Transverse colon (tissue), 4 donors: ENCODE results near the gene CPA5. TPM values are rescaled to one million over a fixed set of nuclear protein-coding genes. Genes with fewer than 3 reads are reported as not detected.

Experiments
- DNase-seq: peaks from one replicate; pipeline ENCODE4 v3.0.0-alpha.2; 2019
- H3K27ac ChIP-seq, 4 donors: fragments of 200-600 bp; sonication (generic); 2 replicates each; pipeline ENCODE4 v1.5.1; 2016 to 2018; ENCODE audit warnings: inconsistent platforms in 4 of 4
- H3K27me3 ChIP-seq: fragments of 200-600 bp; sonication (generic); 2 replicates; pipeline ENCODE4 v1.5.1; 2017; ENCODE audit warnings: inconsistent platforms
- H3K36me3 ChIP-seq, 4 donors: fragments of 200-600 bp; sonication (generic); 2 replicates each; pipeline ENCODE4 v1.5.1; 2017 to 2019; ENCODE audit warnings: inconsistent platforms in 4 of 4
- H3K4me1 ChIP-seq, 4 donors: fragments of 200-600 bp; sonication (generic); 2 replicates each; pipeline ENCODE4 v1.5.1; 2017 to 2020; ENCODE audit warnings: inconsistent platforms in 4 of 4
- H3K4me3 ChIP-seq, 4 donors: fragments of 200-600 bp; sonication (generic); 1 replicate in 1 of 4; 2 replicates in 3 of 4; pipeline versions ENCODE4 v1.5.1 to v1.6.1; 2017 to 2019; ENCODE audit warnings: inconsistent platforms in 4 of 4
- H3K9me3 ChIP-seq, 2 donors: fragments of 200-600 bp; sonication (generic); 2 replicates each; pipeline ENCODE4 v1.5.1; 2017 to 2019; ENCODE audit warnings: inconsistent platforms in 2 of 2
- EP300 ChIP-seq: sonication (generic); formaldehyde crosslinking; IDR thresholded peaks from one replicate; pipeline ENCODE4 v1.6.1; 2017; ENCODE audit warnings: antibody characterized with exemption, low read depth
- POLR2A ChIP-seq: fragments of 450-650 bp; IDR thresholded peaks from one replicate; pipeline ENCODE4 v1.6.1; 2016; ENCODE audit warnings: antibody characterized with exemption, mild to moderate bottlenecking, moderate library complexity
- POLR2AphosphoS5 ChIP-seq, 3 donors: sonication (generic); formaldehyde crosslinking; IDR thresholded peaks; one replicate each; pipeline ENCODE4 v1.6.1; 2016; ENCODE audit warnings: antibody characterized with exemption in 3 of 3
- WGBS, 2 donors: methylation state at CpG; one replicate each; pipeline ENCODE4 v1.1.5; 2018; ENCODE audit warnings: low coverage in 1 of 2; 5-methylcytosine and 5-hydroxymethylcytosine counted together
- in situ Hi-C, 4 donors: fragments of 200-750 bp; cut with MboI; loops; one replicate each; pipeline versions ENCODE4 v1.15.0 to v1.15.1; 2017; ENCODE audit warnings: low sequenced_read_pairs in 3 of 4, low pct_ligation_motif_present in 1 of 4, low pct_unique_long_range_greater_than_20kb in 1 of 4
- intact Hi-C: fragments of 100-400 bp; cut with DNase I; formaldehyde crosslinking; loops from one replicate; pipeline ENCODE4 v1.15.1; 2023; ENCODE audit warnings: low total_unique reads
- total RNA-seq, 4 donors: library from RNA; depleted of rRNA; stranded (reverse); fragments of >200 nt; gene quantifications; one replicate each; pipeline ENCODE4 v1.1.0, GENCODE V29; 2016
- TF ChIP-seq, protein P1 (sequence below), 5 experiments: fragments of 200-600 bp in 3 of 5; fragments of 450-650 bp in 2 of 5; sonication (generic) in 3 of 5; IDR thresholded peaks; 1 replicate in 2 of 5; 2 replicates in 3 of 5; pipeline ENCODE4 v1.5.1; 2016 to 2017; ENCODE audit warnings: antibody characterized with exemption in 5 of 5, inconsistent platforms in 3 of 5, mild to moderate bottlenecking in 2 of 5, moderate library complexity in 1 of 5

Gene CPA5
- total RNA-seq, 4 donors from 2014 or later, result not detected

DNA sequence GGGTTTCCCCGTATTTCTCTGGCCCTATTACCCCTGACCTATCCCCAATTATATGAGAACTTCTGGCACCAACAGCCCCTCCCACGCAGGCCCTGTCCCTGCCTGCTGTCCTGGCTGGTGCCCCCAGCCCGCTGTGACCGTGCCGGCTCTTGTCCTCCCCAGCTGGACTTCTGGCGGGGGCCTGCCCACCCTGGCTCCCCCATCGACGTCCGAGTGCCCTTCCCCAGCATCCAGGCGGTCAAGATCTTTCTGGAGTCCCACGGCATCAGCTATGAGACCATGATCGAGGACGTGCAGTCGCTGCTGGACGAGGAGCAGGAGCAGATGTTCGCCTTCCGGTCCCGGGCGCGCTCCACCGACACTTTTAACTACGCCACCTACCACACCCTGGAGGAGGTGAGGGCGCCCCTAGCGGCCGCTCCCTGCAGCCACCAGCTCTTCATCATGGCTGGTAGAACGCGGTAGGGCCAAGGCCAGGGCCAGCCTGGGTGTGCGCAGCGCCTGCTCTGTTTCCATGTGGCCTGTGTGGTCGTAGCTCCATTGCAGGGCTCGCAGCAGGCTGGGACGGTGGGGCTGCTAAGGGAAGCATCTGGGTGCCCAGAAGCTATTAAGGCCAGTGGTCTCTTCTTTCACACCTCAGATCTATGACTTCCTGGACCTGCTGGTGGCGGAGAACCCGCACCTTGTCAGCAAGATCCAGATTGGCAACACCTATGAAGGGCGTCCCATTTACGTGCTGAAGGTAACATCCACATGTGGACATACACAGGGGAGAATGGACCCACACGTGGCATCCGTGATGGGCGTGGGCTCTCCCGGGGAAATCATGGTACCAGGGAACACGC lies 37.1 kb downstream of the CPA5 start:
- TF ChIP-seq POLR2AphosphoS5 (IDR thresholded peaks at IDR 0.05) (no peak), EP300 (no peak), POLR2A (no peak)
- TF ChIP-seq, protein P1, sequence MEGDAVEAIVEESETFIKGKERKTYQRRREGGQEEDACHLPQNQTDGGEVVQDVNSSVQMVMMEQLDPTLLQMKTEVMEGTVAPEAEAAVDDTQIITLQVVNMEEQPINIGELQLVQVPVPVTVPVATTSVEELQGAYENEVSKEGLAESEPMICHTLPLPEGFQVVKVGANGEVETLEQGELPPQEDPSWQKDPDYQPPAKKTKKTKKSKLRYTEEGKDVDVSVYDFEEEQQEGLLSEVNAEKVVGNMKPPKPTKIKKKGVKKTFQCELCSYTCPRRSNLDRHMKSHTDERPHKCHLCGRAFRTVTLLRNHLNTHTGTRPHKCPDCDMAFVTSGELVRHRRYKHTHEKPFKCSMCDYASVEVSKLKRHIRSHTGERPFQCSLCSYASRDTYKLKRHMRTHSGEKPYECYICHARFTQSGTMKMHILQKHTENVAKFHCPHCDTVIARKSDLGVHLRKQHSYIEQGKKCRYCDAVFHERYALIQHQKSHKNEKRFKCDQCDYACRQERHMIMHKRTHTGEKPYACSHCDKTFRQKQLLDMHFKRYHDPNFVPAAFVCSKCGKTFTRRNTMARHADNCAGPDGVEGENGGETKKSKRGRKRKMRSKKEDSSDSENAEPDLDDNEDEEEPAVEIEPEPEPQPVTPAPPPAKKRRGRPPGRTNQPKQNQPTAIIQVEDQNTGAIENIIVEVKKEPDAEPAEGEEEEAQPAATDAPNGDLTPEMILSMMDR (IDR thresholded peaks at IDR 0.05), result no peak
- Histone ChIP-seq H3K4me1 (no peaks in the 10 kb centered on the region), H3K27ac (no peak overlapping the region), H3K27me3 (no peaks in the 10 kb centered on the region), H3K4me3 (no peak overlapping the region), H3K36me3 (no peaks in the 10 kb centered on the region), H3K9me3 (no peaks in the 10 kb centered on the region)
- in situ Hi-C loops, result no loop called here
- DNase-seq, result no peak
- intact Hi-C loops, result no loop called here
- 92 to 100% methylated on average over 1 to 41 of the region's 41 CpGs for WGBS, 2 donors

DNA sequence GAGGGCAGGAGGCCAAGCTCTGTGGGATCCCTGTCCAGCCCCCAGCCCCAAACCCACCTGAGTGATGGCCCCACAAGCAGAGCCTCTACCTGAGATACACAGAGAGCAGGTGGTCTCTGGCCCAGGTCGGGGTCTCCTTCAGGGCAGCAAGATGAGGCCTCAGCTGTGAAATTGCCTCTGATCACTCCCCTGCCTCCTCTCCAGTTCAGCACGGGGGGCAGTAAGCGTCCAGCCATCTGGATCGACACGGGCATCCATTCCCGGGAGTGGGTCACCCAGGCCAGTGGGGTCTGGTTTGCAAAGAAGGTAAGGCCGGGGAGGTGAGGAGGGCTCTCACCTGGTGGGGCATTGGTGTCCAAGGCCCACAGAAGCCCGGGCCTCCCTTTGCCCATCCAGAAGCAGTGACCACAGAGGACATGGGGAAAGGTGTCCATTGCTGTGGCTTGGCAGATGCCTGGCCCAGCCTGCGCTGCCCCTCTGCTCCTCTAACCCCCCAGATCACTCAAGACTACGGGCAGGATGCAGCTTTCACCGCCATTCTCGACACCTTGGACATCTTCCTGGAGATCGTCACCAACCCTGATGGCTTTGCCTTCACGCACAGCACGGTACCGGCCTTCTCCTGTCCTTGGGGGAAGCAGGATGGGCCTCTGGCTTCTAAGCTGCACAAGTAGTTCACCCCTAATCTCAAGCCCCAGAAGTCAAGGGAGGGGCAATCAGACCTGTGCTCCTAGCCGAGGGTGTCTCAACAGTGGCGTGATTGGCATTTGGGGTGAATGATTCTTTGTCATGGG lies 38.8 kb downstream of the CPA5 start:
- no peak for TF ChIP-seq POLR2AphosphoS5 (IDR thresholded peaks at IDR 0.05)
- Histone ChIP-seq H3K27me3 (no peaks in the 10 kb centered on the region), H3K36me3 (no peaks in the 10 kb centered on the region), H3K27ac (no peak overlapping the region), H3K4me3 (no peak overlapping the region), H3K4me1 (no peaks in the 10 kb centered on the region), H3K9me3 (no peaks in the 10 kb centered on the region)
- no peak for DNase-seq
- intact Hi-C loops (no loop called here), in situ Hi-C loops (no loop called here)
- 95 to 100% methylated on average over 2 to 18 of the region's 18 CpGs for WGBS, 2 donors

DNA sequence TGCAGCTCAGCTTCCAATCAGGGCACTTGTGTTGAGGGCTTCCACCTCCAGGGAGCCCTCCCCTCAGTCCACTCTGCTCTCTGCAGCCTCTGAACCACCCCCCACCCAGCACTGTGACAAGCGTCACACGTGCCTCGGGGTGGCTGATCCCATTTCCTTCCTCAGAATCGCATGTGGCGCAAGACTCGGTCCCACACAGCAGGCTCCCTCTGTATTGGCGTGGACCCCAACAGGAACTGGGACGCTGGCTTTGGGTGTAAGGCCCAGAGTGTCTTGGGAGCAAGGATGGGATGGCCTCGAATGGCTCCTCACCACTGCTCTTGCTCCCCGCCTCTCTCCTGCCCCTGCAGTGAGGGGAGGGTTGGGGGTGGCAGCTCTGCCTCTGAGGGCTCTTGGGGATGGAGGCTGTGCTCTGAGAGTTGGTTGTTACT lies 39.8 kb downstream of the CPA5 start:
- Histone ChIP-seq H3K4me3 (no peak overlapping the region), H3K27ac (no peak overlapping the region), H3K9me3 (no peaks in the 10 kb centered on the region), H3K27me3 (no peaks in the 10 kb centered on the region), H3K36me3 (no peaks in the 10 kb centered on the region), H3K4me1 (no peaks in the 10 kb centered on the region)
- TF ChIP-seq POLR2A, result no peak
- no peak for TF ChIP-seq POLR2AphosphoS5 (IDR thresholded peaks at IDR 0.05)
- TF ChIP-seq, protein P1 (IDR thresholded peaks at IDR 0.05), result no peak
- no peak for TF ChIP-seq EP300
- DNase-seq, result no peak
- in situ Hi-C loops (no loop called here), intact Hi-C loops (no loop called here)
- 86% methylated on average over 10 of the region's 10 CpGs; no CpG with 5 or more reads in 1 of the 2 donors for WGBS, 2 donors

GRCh38 chr7:130384841-130385599 lies 40.4 kb downstream of the CPA5 start:
- no peak overlapping the region for H3K27ac ChIP-seq
- 91% methylated on average over 13 of the region's 13 CpGs; no CpG with 5 or more reads in 1 of the 2 donors for WGBS, 2 donors
- H3K4me1 ChIP-seq, result no peaks in the 10 kb centered on the region
- DNase-seq, result no peak
- in situ Hi-C loops, result no loop called here
- H3K9me3 ChIP-seq, result no peaks in the 10 kb centered on the region
- TF ChIP-seq POLR2AphosphoS5 (IDR thresholded peaks at IDR 0.05), result no peak
- no peak for TF ChIP-seq POLR2A
- TF ChIP-seq, protein P1 (IDR thresholded peaks at IDR 0.05), result no peak
- TF ChIP-seq EP300, result no peak
- no peaks in the 10 kb centered on the region for H3K36me3 ChIP-seq
- no peaks in the 10 kb centered on the region for H3K27me3 ChIP-seq
- no peak overlapping the region for H3K4me3 ChIP-seq
- intact Hi-C loops, result no loop called here
